ENCODE results near the gene KIFC3. TPM values are rescaled to one million over a fixed set of nuclear protein-coding genes. Genes with fewer than 3 reads are reported as not detected.
"Not testable (repeated sequence)": the region's sequence is repeated elsewhere in the genome, so short reads cannot be mapped to it uniquely, and the experiment has no call there.

The KIFC3 gene
- total RNA-seq, 2 experiments from 2014 or later = 0.47 TPM; not detected in 1

DNA sequence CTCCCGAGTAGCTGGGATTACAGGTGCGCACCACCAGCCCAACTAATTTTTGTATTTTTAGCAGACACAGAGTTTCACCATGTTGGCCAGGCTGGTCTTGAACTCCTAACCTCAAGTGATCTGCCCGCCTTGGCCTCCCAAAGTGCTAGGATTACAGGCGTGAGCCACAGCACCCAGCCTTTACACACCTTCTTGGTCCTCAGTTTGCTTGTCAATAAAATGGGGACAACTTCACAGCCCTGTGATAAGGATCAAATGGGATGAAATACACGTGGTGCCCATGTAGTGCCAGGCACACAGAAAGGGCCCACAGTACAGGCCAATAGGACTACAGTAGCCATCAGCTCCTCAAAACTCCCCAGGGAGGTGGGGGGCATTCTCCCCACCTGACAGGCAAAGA is 6.3 kb downstream of the KIFC3 start:
- DNase-seq; H3K9me3 Mint-ChIP-seq (ENCODE audit: low read depth); ATAC-seq; H3K27ac Mint-ChIP-seq; H3K4me3 Mint-ChIP-seq; H3K36me3 Mint-ChIP-seq: not testable (repeated sequence)
- CTCF ChIA-PET = interaction anchor here (1.0 to 2.1 kb wide), 5 partner anchors 8 to 333 kb away, joined by 3 to 5 read pairs (median 4); partner anchors contain the start of gene CFAP20
- peaks cover 20% of the 10 kb centered on the region for H3K4me1 Mint-ChIP-seq
- peaks cover 15% of the 10 kb centered on the region for H3K27me3 Mint-ChIP-seq

DNA sequence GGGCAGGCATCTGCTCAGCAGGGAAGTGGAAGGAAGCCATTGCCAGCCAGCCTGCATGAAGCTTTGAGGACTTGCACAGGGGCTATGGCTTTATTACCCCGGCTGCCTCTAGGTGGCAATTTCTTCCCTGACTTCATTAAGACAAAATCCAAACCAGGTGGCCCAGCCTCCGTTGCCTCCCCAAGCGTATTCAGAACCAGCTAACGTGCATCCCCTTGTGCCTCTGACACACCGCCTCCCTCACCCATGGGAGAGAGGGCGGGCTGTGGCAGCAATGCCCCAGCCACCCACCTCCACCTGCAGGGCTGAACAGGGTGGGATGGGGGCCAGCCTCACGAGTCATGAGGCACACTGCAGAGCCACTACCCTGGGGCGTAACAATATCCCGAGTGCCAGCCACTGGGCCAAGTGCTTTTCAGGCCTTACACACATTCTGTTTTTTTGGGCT is 6.8 kb downstream of the KIFC3 start:
- ATAC-seq (peak; percentile 54), DNase-seq (peak; percentile 63)
- no peak overlapping the region for H3K27ac Mint-ChIP-seq
- no peaks in the 10 kb centered on the region for H3K36me3 Mint-ChIP-seq
- peaks cover 9% of the 10 kb centered on the region for H3K27me3 Mint-ChIP-seq
- CTCF ChIA-PET = interaction anchor here (1.0 to 2.1 kb wide), 6 partner anchors 9 to 334 kb away, joined by 3 to 5 read pairs (median 4); partner anchors contain the start of gene CFAP20
- H3K9me3 Mint-ChIP-seq (ENCODE audit: low read depth) = no peaks in the 10 kb centered on the region
- H3K4me1 Mint-ChIP-seq = peaks cover 18% of the 10 kb centered on the region
- H3K4me3 Mint-ChIP-seq = no peak overlapping the region

DNA sequence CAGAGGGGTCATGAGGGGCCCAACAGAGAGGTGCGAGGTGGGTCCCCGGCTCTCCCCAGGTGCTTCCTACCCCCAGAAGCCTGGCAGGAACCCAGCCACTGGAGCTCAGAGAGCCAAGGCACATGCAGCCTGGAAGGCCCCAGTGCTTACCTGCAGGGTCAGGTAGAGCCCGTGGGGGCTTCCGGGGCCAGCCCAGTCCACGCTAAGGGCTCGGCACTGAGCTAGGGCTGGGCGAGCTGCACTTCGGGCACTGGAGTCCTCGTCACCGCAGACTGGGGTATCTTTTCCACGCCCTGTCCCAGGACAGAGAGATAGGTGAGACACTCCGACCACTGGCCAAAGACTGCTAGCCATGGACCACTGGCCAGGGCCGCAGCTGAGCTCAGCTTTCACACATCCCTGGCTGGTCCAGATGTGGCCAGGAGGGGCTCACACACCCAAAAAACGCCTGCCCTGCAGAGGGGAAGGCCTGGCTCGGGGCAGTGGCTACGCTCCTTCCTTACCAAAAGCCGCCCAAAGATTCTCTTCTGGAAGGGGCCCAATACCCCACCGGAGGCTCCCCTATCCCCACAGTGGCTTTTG is 7.4 kb downstream of the KIFC3 start:
- Mint-ChIP-seq H3K36me3 (no peaks in the 10 kb centered on the region), H3K9me3 (ENCODE audit: low read depth) (no peaks in the 10 kb centered on the region), H3K4me3 (no peak overlapping the region), H3K27ac (no peak overlapping the region), H3K4me1 (peaks cover 14% of the 10 kb centered on the region), H3K27me3 (peaks cover 5% of the 10 kb centered on the region)
- DNase-seq = no peak
- ATAC-seq = no peak
- CTCF ChIA-PET = interaction anchor here (1.0 to 2.1 kb wide), 7 partner anchors 9 to 334 kb away, joined by 3 to 5 read pairs (median 3); partner anchors contain the start of gene CFAP20

DNA sequence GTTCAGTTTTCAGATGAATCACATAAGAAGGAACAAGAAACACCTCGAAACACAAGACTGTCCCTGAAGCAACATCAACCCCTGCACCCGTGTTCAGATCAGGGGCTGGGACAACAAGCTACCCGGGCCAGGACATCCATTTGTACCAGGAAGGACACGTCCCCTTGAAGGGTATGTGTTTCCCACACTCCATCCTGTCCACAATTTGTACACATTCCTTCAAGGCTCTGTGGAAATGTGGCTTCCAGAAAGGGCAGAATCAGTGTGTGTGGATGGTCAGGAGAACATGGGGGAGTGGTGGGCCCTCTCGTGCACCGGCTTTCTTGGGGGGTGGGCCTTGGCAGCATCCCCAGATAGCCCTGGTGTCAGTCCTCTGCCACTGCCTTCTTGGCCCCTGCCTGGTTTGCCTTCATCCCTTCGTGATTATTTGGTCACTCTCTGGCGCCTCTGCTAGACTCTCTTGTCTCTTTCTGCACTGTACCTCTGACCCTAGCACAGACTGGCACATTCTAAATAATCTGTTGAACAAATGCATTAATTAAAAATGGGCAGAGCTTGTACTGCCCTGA is 10.3 kb downstream of the KIFC3 start:
- H3K4me1 Mint-ChIP-seq = no peaks in the 10 kb centered on the region
- no peak for ATAC-seq
- H3K36me3 Mint-ChIP-seq = no peaks in the 10 kb centered on the region
- no peaks in the 10 kb centered on the region for H3K27me3 Mint-ChIP-seq
- H3K27ac Mint-ChIP-seq = no peak overlapping the region
- no peak overlapping the region for H3K4me3 Mint-ChIP-seq
- no peak for DNase-seq
- CTCF ChIA-PET = interaction anchor here (0.6 to 1.4 kb wide), 2 partner anchors 18 to 34 kb away, joined by 3 to 6 read pairs; no protein-coding TSS in a partner anchor
- H3K9me3 Mint-ChIP-seq (ENCODE audit: low read depth) = no peaks in the 10 kb centered on the region

DNA sequence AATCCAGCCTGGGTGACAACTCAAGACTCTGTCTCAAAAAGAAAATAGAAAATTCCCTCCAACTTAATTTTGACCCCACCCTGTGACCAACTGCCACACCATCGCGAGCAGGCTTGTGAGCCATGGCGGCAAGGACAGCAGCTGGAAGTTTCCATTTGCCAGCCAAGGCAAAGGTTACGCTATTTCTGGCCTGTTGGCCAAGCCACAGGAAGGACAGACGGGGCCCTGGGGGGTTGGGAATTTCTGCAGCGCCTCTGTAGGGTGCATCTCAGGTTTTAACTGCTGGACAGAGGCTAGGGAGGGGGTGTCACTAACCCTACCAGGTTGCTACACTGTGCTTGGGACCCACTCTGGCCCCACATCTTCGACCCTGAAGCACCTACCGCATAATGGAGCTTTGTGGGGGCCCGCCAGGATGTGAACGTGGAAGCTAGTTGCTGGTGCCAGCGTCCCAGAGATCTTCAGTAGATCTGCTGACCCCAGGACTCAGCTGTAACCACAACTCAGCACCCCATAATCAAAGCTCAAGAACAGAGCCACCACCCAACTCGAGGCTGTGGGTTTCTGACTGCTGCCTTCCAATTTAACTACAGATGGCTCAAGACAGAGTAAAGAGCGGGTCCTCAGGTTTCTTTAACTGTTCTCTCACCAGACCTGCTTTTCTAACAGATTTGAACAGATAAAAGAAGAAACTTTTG is 10.9 kb downstream of the KIFC3 start:
- no peak overlapping the region for H3K27ac Mint-ChIP-seq
- no peaks in the 10 kb centered on the region for H3K9me3 Mint-ChIP-seq (ENCODE audit: low read depth)
- DNase-seq (no peak), ATAC-seq (no peak)
- H3K4me1 Mint-ChIP-seq = no peaks in the 10 kb centered on the region
- CTCF ChIA-PET = no interaction called here
- no peaks in the 10 kb centered on the region for H3K36me3 Mint-ChIP-seq
- no peak overlapping the region for H3K4me3 Mint-ChIP-seq
- H3K27me3 Mint-ChIP-seq = no peaks in the 10 kb centered on the region

DNA sequence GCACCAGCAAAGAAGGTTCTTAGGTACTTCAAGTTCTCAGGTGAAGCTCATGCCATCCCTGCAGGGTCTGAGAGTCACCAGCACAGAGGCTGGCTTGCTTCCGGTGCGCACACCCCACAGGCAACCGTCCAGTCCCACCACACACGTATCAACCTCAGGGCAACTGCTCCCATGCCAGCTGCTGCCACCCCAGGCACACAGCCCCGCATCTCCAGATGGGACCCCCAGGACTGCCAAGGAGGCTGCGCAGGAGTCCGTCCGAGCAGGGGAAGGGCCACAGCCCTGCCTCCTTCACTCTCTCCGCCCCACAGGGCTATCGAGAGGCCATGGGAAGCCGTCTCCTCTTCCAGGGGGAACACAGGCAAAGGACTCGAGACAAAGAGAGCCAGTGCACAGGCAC is 13.3 kb downstream of the KIFC3 start:
- CTCF ChIA-PET = no interaction called here
- Mint-ChIP-seq H3K4me1 (no peaks in the 10 kb centered on the region), H3K27me3 (no peaks in the 10 kb centered on the region), H3K36me3 (no peaks in the 10 kb centered on the region), H3K27ac (no peak overlapping the region), H3K9me3 (ENCODE audit: low read depth) (no peaks in the 10 kb centered on the region), H3K4me3 (no peak overlapping the region)
- no peak for DNase-seq
- ATAC-seq = no peak

DNA sequence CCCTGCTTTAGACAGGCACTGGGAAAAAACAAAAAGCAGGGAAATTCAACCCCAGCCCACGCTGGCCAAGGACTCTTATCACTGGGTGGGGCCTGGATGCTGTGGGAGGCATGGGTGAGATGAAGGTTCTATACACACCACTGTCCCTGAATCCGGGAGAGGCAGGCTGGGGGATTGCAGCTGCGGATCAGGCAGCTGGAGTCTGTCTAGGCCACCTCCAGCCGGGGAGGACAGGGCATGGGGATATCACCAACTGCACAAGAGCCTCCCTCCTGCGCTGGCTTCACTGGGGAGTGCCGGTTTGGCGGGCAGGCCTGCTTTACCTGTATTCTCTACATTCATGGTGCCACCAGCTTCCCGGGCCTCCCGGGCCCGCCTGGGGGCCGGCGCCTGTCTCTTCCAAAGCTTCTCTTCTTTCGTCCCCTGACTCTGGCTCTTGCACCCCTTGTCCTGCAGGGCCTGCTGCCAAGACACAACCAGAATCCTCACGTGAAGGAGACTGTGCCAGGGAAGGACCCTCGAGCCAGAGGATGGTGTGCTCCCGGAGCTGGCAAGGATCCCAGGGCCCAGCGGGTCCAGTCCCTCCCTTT is 13.9 kb downstream of the KIFC3 start:
- Mint-ChIP-seq H3K27ac (no peak overlapping the region), H3K27me3 (no peaks in the 10 kb centered on the region), H3K9me3 (ENCODE audit: low read depth) (no peaks in the 10 kb centered on the region), H3K4me3 (no peak overlapping the region), H3K36me3 (no peaks in the 10 kb centered on the region), H3K4me1 (no peaks in the 10 kb centered on the region)
- DNase-seq (no peak), ATAC-seq (no peak)
- CTCF ChIA-PET = no interaction called here

DNA sequence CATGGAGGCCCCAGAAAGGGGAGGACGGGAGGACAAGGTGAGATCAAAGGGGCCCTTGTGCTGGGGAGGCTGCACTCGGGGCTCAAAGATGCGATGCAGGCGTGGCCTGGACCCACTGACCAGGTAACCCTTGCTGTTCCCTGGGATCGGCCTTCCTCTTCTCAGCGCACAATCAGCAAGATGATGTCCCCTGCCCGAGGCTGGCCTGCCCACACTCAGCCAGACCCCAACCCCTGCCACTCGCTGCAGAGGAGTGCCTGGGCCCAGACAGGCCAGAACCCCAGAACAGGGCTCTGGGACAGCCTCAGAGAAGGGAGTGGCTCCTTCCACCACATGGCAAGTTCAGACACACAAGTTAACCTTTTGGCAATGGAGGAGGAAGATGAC is 14.8 kb downstream of the KIFC3 start:
- CTCF ChIA-PET = no interaction called here
- no peak overlapping the region for H3K4me3 Mint-ChIP-seq
- H3K36me3 Mint-ChIP-seq = no peaks in the 10 kb centered on the region
- DNase-seq = no peak
- no peaks in the 10 kb centered on the region for H3K9me3 Mint-ChIP-seq (ENCODE audit: low read depth)
- ATAC-seq = no peak
- no peaks in the 10 kb centered on the region for H3K4me1 Mint-ChIP-seq
- H3K27me3 Mint-ChIP-seq = no peaks in the 10 kb centered on the region
- no peak overlapping the region for H3K27ac Mint-ChIP-seq

DNA sequence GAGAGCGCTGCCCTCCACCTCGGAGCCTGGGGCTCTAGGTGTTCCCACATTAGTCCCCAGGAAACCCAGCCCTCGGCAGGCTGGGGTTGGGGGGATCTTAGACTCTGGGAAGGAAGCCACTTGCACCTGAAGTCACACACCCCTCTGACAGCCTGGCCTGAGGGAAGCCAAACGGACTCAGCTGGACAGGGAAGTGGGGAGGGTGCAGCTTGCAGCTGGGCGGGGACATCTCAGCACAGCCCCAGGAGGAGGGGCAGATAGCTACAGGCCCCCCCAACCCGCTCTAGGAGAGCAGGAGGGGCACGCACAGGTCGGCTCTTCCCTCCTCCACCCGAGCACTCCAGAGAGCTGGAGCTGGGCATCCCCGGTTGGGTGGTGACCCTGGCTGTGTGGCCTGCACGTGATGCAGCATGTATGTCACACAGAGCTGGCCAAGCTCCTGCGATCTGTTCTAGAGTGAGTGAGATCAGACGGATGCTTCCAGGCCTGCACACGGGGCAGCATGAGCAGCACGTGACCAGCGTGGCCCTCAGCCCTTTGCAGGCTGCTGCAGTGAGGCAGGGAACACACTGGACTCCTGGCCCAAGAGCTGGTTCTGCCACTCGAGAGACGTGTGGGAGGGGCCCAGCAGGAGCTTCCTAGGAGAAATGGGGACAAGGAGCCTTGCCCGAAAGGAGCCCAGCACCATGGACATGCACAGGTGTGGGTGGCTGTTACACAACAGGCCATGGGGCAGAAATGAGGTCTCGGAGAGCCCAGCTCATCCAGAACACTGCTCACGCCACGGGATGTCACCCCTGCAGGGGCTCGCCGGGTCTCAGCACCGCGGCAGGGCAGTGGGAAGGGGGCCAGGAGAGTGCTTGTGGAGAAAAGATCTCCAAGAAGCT is 15.4 kb downstream of the KIFC3 start:
- DNase-seq (no peak), ATAC-seq (no peak)
- no peak overlapping the region for H3K27ac Mint-ChIP-seq
- no peaks in the 10 kb centered on the region for H3K36me3 Mint-ChIP-seq
- no peaks in the 10 kb centered on the region for H3K4me1 Mint-ChIP-seq
- no peaks in the 10 kb centered on the region for H3K9me3 Mint-ChIP-seq (ENCODE audit: low read depth)
- CTCF ChIA-PET = no interaction called here
- H3K27me3 Mint-ChIP-seq = no peaks in the 10 kb centered on the region
- H3K4me3 Mint-ChIP-seq = no peak overlapping the region

DNA sequence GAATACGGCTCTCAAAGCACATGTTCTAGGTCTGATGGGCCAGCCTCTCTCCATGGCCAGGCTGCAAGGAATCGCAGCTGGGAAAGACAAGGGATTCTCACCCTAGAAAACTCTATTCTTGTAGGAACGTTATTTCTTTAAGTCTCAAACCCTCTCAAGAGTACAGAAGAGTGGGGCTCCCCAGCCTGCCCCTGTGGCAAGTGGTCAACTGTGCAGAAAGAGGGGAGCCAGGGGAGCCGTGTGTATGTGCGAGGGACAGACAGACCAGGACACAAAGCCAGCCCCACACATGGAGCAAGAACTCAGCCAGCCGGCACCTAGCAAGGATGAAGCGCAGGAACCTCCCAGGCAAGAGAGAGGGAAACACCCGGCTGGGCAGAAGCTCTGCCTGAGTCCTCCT is 16.4 kb downstream of the KIFC3 start:
- H3K4me3 Mint-ChIP-seq = no peak overlapping the region
- DNase-seq = no peak
- ATAC-seq = no peak
- H3K36me3 Mint-ChIP-seq = no peaks in the 10 kb centered on the region
- CTCF ChIA-PET = no interaction called here
- H3K4me1 Mint-ChIP-seq = no peaks in the 10 kb centered on the region
- no peaks in the 10 kb centered on the region for H3K27me3 Mint-ChIP-seq
- no peak overlapping the region for H3K27ac Mint-ChIP-seq
- H3K9me3 Mint-ChIP-seq (ENCODE audit: low read depth) = no peaks in the 10 kb centered on the region

DNA sequence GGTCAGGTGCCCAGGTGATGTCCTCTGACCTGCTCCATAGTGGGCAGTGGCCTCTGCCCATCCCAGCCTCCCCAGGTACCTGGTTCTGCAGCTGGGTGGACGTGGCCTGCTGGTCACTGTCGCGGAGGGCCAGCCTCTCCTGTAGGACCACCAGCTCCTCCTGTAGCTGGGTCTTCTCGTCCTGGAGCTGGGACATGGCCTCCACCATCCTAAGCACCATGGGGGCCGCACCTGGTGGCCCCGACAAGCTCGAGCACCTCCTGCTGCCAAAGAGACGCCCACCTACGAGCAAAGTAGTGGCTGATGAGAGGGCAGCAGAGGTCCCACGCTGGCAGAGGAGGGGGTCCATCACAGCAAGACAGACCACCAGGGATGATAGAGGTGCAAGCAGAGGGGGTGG is 16.9 kb downstream of the KIFC3 start:
- H3K27ac Mint-ChIP-seq = no peak overlapping the region
- H3K27me3 Mint-ChIP-seq = no peaks in the 10 kb centered on the region
- no peaks in the 10 kb centered on the region for H3K9me3 Mint-ChIP-seq (ENCODE audit: low read depth)
- ATAC-seq = no peak
- CTCF ChIA-PET = no interaction called here
- H3K4me1 Mint-ChIP-seq = no peaks in the 10 kb centered on the region
- H3K36me3 Mint-ChIP-seq = no peaks in the 10 kb centered on the region
- H3K4me3 Mint-ChIP-seq = no peak overlapping the region
- no peak for DNase-seq

DNA sequence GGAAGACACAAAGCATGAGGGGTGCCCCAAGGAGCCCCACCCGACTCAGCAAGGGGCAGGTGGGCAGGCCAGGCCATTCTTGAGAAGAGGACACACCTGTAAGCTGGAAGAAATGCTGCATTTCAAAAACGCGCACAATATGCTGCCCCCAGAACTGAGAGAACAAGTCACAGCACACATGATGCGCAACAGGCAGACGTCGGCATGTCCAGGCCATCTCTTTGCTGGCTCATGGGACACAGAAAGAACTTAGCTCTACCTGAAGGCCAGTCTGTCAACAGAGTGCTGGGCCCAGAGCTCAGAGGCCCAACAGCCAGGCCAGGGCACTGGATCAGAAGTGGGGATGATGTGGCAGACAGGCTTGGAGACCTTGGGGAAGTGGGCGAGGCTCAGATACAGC is 18.0 kb downstream of the KIFC3 start:
- Mint-ChIP-seq H3K36me3 (no peaks in the 10 kb centered on the region), H3K27ac (no peak overlapping the region), H3K27me3 (no peaks in the 10 kb centered on the region), H3K4me1 (no peaks in the 10 kb centered on the region), H3K4me3 (no peak overlapping the region), H3K9me3 (ENCODE audit: low read depth) (no peaks in the 10 kb centered on the region)
- DNase-seq (no peak), ATAC-seq (no peak)
- CTCF ChIA-PET = no interaction called here

DNA sequence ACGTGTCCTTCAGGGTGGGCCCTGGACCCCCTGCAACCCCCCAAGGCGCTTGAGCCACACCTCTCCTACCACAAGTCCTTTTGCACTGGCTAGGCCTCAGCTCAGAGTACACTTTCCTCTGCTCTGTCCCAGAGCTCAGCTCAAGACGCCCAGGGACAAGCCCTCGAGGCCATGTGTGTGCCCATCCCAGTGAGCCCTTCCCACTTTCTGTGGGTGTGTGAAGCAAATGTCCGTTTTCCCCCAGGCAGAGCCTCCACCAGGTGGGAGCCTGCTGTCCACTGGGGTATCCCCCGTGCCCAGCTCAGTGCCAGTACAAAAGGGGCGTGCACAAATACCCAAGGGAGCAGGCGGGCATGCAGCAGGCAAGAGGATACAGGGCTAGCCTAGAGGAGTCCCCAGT is 18.4 kb downstream of the KIFC3 start:
- CTCF ChIA-PET = interaction anchor here (1.5 kb wide), 1 partner anchor 27 kb away, joined by 4 read pairs; no protein-coding TSS in a partner anchor

More for the DNA sequence above, 18.4 kb downstream of the KIFC3 start:
- H3K4me3 Mint-ChIP-seq = no peak overlapping the region
- H3K27ac Mint-ChIP-seq = no peak overlapping the region
- H3K27me3 Mint-ChIP-seq = no peaks in the 10 kb centered on the region
- H3K4me1 Mint-ChIP-seq = no peaks in the 10 kb centered on the region
- ATAC-seq = no peak
- no peaks in the 10 kb centered on the region for H3K9me3 Mint-ChIP-seq (ENCODE audit: low read depth)
- no peak for DNase-seq
- no peaks in the 10 kb centered on the region for H3K36me3 Mint-ChIP-seq
